Glomerular endothelial cell (primary cell): ENCODE results near the gene CLN6. TPM values are rescaled to one million over a fixed set of nuclear protein-coding genes. Genes with fewer than 3 reads are reported as not detected.
"Not testable (repeated sequence)": the region's sequence is repeated elsewhere in the genome, so short reads cannot be mapped to it uniquely, and the experiment has no call there.

Experiments used
- DNase-seq: peaks from one replicate; pipeline ENCODE4 v3.0.0-alpha.2; 2011; ENCODE audit warnings: low read depth, low spot score; ENCODE audit errors: extremely low read depth
- total RNA-seq: library from RNA; depleted of rRNA; stranded (reverse); fragments of >200 nt; gene quantifications from 2 replicates; pipeline ENCODE4 v1.2.3, GENCODE V29; 2015

CLN6 gene
- total RNA-seq, 1 donor from 2014 or later, result 26.3 TPM

- DNase-seq, result no peak
Observed at GRCh38 chr15:68192804-68193486, 36.6 kb downstream of the CLN6 start.

- DNase-seq, result no peak
Observed at GRCh38 chr15:68192117-68192516, 37.4 kb downstream of the CLN6 start.

GRCh38 chr15:68191555-68191954 is 38.0 kb downstream of the CLN6 start:
- no peak for DNase-seq

GRCh38 chr15:68190048-68190447 is 39.5 kb downstream of the CLN6 start:
- DNase-seq, result no peak

GRCh38 chr15:68188647-68189046 is 40.9 kb downstream of the CLN6 start:
- no peak for DNase-seq

- no peak for DNase-seq
Observed at GRCh38 chr15:68187559-68187958, 42.0 kb downstream of the CLN6 start.

GRCh38 chr15:68186671-68187397 is 42.7 kb downstream of the CLN6 start:
- DNase-seq, result no peak

- DNase-seq, result no peak
Observed at GRCh38 chr15:68184616-68185480, 44.7 kb downstream of the CLN6 start.

GRCh38 chr15:68183616-68184315 is 45.8 kb downstream of the CLN6 start:
- DNase-seq, result no peak

GRCh38 chr15:68177742-68178141 is 51.8 kb downstream of the CLN6 start:
- DNase-seq, result no peak

GRCh38 chr15:68176601-68177000 is 52.9 kb downstream of the CLN6 start:
- DNase-seq, result no peak

- DNase-seq, result no peak
Observed at GRCh38 chr15:68175526-68175925, 54.0 kb downstream of the CLN6 start.

GRCh38 chr15:68173119-68173518 is 56.4 kb downstream of the CLN6 start:
- no peak for DNase-seq

- not testable (repeated sequence) for DNase-seq
Observed at GRCh38 chr15:68172037-68172436, 57.5 kb downstream of the CLN6 start.

- DNase-seq, result no peak
Observed at GRCh38 chr15:68166847-68167246, 62.7 kb downstream of the CLN6 start.

GRCh38 chr15:68163191-68163590 is 66.3 kb downstream of the CLN6 start:
- DNase-seq, result no peak

- DNase-seq, result no peak
Observed at GRCh38 chr15:68158046-68158628, 71.4 kb downstream of the CLN6 start.

- DNase-seq, result no peak
Observed at GRCh38 chr15:68157074-68157473, 72.5 kb downstream of the CLN6 start.
